ENCODE data around the gene SPATA22. TPM values are rescaled to one million over a fixed set of nuclear protein-coding genes. Genes with fewer than 3 reads are reported as not detected.

SPATA22 gene
- total and polyA plus RNA-seq, 2 of the 4 experiments (the other 2 are of a cell fraction): 0.18 to 0.29 TPM

- WGBS, 2 experiments (ENCODE audit: extremely low coverage in 2 of 2, insufficient read length in 1 of 2): 80% methylated on average over 1 of the region's 3 CpGs; no CpG with 5 or more reads in 1 of the 2 experiments
- ATAC-seq (ENCODE audit: low read depth): no peak
- no TSS peak for BruUV-seq (replicated peaks)
These were observed 36.2 kb upstream of the SPATA22 start for GRCh38 chr17:3507869-3508268.

More at GRCh38 chr17:3507869-3508268, 36.2 kb upstream of the SPATA22 start:
- Histone ChIP-seq H3K79me1 (ENCODE audit: low read depth in 1 of 2, low read length in 2 of 2) (no peaks in the 10 kb centered on the region), H3K27me3 (ENCODE audit: control insufficient read depth, insufficient read depth, low read length) (no peaks in the 10 kb centered on the region), H2AK9ac (replicated peaks; ENCODE audit: low read depth, low read length, poor library complexity) (no peak overlapping the region), H3K27ac (ENCODE audit: insufficient read depth, low read length) (no peak overlapping the region), H3K14ac (replicated peaks; ENCODE audit: low read depth, low read length) (no peak overlapping the region), H2BK120ac (ENCODE audit: low read depth, low read length) (no peak overlapping the region), H4K91ac (ENCODE audit: insufficient read depth, low read depth, low read length) (no peak overlapping the region), H2BK5ac (ENCODE audit: low read depth, low read length, poor library complexity, severe bottlenecking) (no peak overlapping the region), H4K20me1 (ENCODE audit: insufficient read depth, low read length) (no peaks in the 10 kb centered on the region), H3K4ac (ENCODE audit: low read depth, low read length) (no peak overlapping the region), H2BK15ac (ENCODE audit: low read depth, low read length) (no peak overlapping the region), H2AFZ (replicated peaks; ENCODE audit: low read length, poor library complexity) (no peak overlapping the region), H3K4me1 (ENCODE audit: control insufficient read depth, insufficient read depth, low read length) (no peaks in the 10 kb centered on the region), H3K4me2 (ENCODE audit: low read depth, low read length) (no peak overlapping the region), H4K8ac (ENCODE audit: low read depth in 2 of 2, low read length in 2 of 2) (no peak overlapping the region), H3K4me3 (ENCODE audit: insufficient read depth, low read depth, low read length) (no peak overlapping the region), H3K18ac (ENCODE audit: low read depth, low read length) (no peak overlapping the region), H2BK20ac (ENCODE audit: low read depth, low read length) (no peak overlapping the region), H3K9ac (ENCODE audit: low read depth, low read length) (no peak overlapping the region), H3K9me1 (ENCODE audit: insufficient read depth, low read length) (no peaks in the 10 kb centered on the region), H3K23ac (ENCODE audit: low read depth, low read length) (no peak overlapping the region), H3K36me3 (ENCODE audit: control insufficient read depth, insufficient read depth, low read length) (no peaks in the 10 kb centered on the region), H4K5ac (ENCODE audit: low read depth, low read length) (no peak overlapping the region), H2AK5ac (ENCODE audit: low read depth, low read length) (no peak overlapping the region), H3K9me3 (ENCODE audit: control insufficient read depth, insufficient read depth, low read length) (no peaks in the 10 kb centered on the region), H3K56ac (ENCODE audit: extremely low read depth, insufficient read depth, low read length) (no peak overlapping the region)
- intact Hi-C loops (cut with micrococcal nuclease) (no loop called here), in situ Hi-C loops (cut with MboI; ENCODE audit: low sequenced_read_pairs) (no loop called here), dilution Hi-C loops (cut with HindIII; ENCODE audit: low sequenced_read_pairs, unreplicated experiment) (no loop called here)
- no peak for DNase-seq
- CTCF ChIA-PET: no interaction called here
- POLR2A ChIA-PET (ENCODE audit: unreplicated experiment): no interaction called here
- TF ChIP-seq MAFK (IDR thresholded peaks at IDR 0.05; ENCODE audit: low read depth, low read length) (no peak), MXI1 (IDR thresholded peaks at IDR 0.05; ENCODE audit: borderline replicate concordance, low read depth, low read length) (no peak)

Data from IMR-90 (cell line).